HL-60 (cell line): Measurements from ENCODE around the gene KCNQ5.

Experiments used
- CTCF ChIP-seq: IDR thresholded peaks from one replicate; pipeline ENCODE4 v1.5.1; 2011; ENCODE audit warnings: low read length, control low read depth, inconsistent platforms; ENCODE audit not compliant: insufficient read depth
- POLR2AphosphoS5 ChIP-seq: IDR thresholded peaks from 2 replicates; pipeline ENCODE4 v1.6.1; 2012; ENCODE audit warnings: low read depth
- REST ChIP-seq: IDR thresholded peaks from 2 replicates; pipeline ENCODE4 v1.6.1; 2012; ENCODE audit warnings: low read depth; ENCODE audit not compliant: insufficient replicate concordance

GRCh38 chr6:72642435-72642834, 20.6 kb downstream of the KCNQ5 start:
- TF ChIP-seq POLR2AphosphoS5 = no peak
- no peak for TF ChIP-seq REST
- no peak for TF ChIP-seq CTCF
